CD4-positive, alpha-beta T cell (primary cell): ENCODE data around the gene TRIM33. TPM values are rescaled to one million over a fixed set of nuclear protein-coding genes. Genes with fewer than 3 reads are reported as not detected.

Experiments
- ATAC-seq: fragments of 200-7000 bp; cut with Tn5 transposase; one replicate; pipeline ENCODE4 v1.10.0; 2022; ENCODE audit warnings: mild to moderate bottlenecking; ENCODE audit not compliant: poor library complexity
- CTCF ChIA-PET: fragments of 350-600 bp; sonication (Branson Sonifier 250); formaldehyde crosslinking; loops from one replicate; lab custom pipeline; 2021; ENCODE audit warnings: antibody characterized with exemption, inconsistent platforms; lab: Charles Lee
- POLR2A ChIA-PET: fragments of 350-600 bp; sonication (Branson Sonifier 250); formaldehyde crosslinking; loops from one replicate; lab custom pipeline; 2021; ENCODE audit warnings: antibody characterized with exemption, inconsistent platforms; lab: Charles Lee
- DNase-seq, 14 experiments: peaks; one replicate each; pipeline ENCODE4 v3.0.0-alpha.2; 2013 to 2020; ENCODE audit warnings: mixed read lengths in 2 of 14
- H3K27ac ChIP-seq, 2 donors: one replicate each; pipeline versions ENCODE4 v1.5.1 to v1.7.0; 2013; ENCODE audit warnings: low read length in 2 of 2, low read depth in 1 of 2, mild to moderate bottlenecking in 1 of 2
- H3K27me3 ChIP-seq, 2 experiments: 1 replicate in 1 of 2; 2 replicates in 1 of 2; pipeline versions ENCODE4 v1.6.1 to v1.7.0; 2013; ENCODE audit warnings: low read length in 2 of 2, control low read depth in 1 of 2, mild to moderate bottlenecking in 1 of 2, moderate library complexity in 1 of 2; ENCODE audit not compliant: insufficient read depth in 2 of 2, control insufficient read depth in 1 of 2
- H3K36me3 ChIP-seq: one replicate; pipeline ENCODE4 v1.6.1; 2013; ENCODE audit warnings: low read length, control low read depth; ENCODE audit not compliant: insufficient read depth
- H3K4me1 ChIP-seq: one replicate; pipeline ENCODE4 v1.6.1; 2013; ENCODE audit warnings: low read length, control low read depth; ENCODE audit not compliant: insufficient read depth
- H3K4me3 ChIP-seq: one replicate; pipeline ENCODE4 v1.5.1; 2013; ENCODE audit warnings: mild to moderate bottlenecking, low read length, moderate library complexity
- H3K9me3 ChIP-seq, 2 experiments: 1 replicate in 1 of 2; 2 replicates in 1 of 2; pipeline versions ENCODE4 v1.6.1 to v1.7.0; 2013; ENCODE audit warnings: low read length in 2 of 2, mild to moderate bottlenecking in 2 of 2, control low read depth in 1 of 2, moderate library complexity in 1 of 2; ENCODE audit not compliant: control insufficient read depth in 1 of 2, insufficient read depth in 1 of 2
- H3K27ac Mint-ChIP-seq: one replicate; pipeline ENCODE4 v1.8.0; 2020; ENCODE audit warnings: mixed read lengths
- H3K27me3 Mint-ChIP-seq: one replicate; pipeline ENCODE4 v1.8.0; 2021; ENCODE audit warnings: mixed read lengths
- H3K36me3 Mint-ChIP-seq: one replicate; pipeline ENCODE4 v1.8.0; 2021; ENCODE audit warnings: low read depth, mixed read lengths
- H3K4me1 Mint-ChIP-seq: one replicate; pipeline ENCODE4 v1.8.0; 2021; ENCODE audit warnings: low read depth, mixed read lengths
- H3K4me3 Mint-ChIP-seq: one replicate; pipeline ENCODE4 v1.8.0; 2020; ENCODE audit warnings: mild to moderate bottlenecking, mixed read lengths
- H3K9me3 Mint-ChIP-seq: one replicate; pipeline ENCODE4 v1.8.0; 2020; ENCODE audit warnings: mixed read lengths
- intact Hi-C, 2 experiments: fragments of 100-400 bp; cut with DNase I in 1 of 2; cut with micrococcal nuclease in 1 of 2; formaldehyde crosslinking; loops; one replicate each; pipeline versions ENCODE4 v1.15.1 to v1.9.0; 2023 to 2025; cut with DNase I, micrococcal nuclease
- total RNA-seq, 174 experiments: library from RNA in 2 of 174; stranded (reverse) in 2 of 174; gene quantifications; one replicate each; pipeline ENCODE4 v1.2.3 and lab custom pipeline; 2021 to 2026
- TF ChIP-seq, protein P1 (sequence below): fragments of 200-600 bp; IDR thresholded peaks from one replicate; pipeline ENCODE4 v1.8.0; 2022; ENCODE audit warnings: antibody characterized with exemption, mild to moderate bottlenecking

The TRIM33 gene
- total RNA-seq, 2 experiments from 2014 or later: 42.6 to 45.0 TPM

DNA sequence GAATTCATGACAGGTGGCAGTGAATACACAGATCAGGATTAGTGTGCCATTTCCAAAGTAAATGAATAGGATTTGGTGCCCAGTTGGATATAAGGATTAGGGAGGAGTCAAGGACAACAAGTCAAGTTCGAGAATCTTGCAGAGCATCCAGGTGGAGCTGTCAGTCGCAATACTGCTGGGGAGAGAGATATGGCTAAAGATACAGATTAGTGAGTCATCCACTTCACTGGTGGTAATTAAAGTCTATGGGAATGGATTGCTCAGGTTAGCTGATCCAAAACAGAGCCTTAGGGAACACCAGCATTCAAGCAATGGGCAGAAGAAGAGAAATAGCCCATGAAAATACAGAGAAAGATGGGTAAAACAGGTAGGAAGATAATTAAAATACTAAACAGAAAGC, 43.6 kb upstream of the TRIM33 start:
- Mint-ChIP-seq H3K4me3 (no peak overlapping the region), H3K36me3 (no peaks in the 10 kb centered on the region), H3K9me3 (no peaks in the 10 kb centered on the region), H3K27me3 (peaks cover 4% of the 10 kb centered on the region), H3K4me1 (no peaks in the 10 kb centered on the region), H3K27ac (no peak overlapping the region)
- Histone ChIP-seq H3K4me3 (no peak overlapping the region), H3K27ac (no peak overlapping the region), H3K27me3 (no peaks in the 10 kb centered on the region), H3K4me1 (no peaks in the 10 kb centered on the region), H3K9me3 (no peaks in the 10 kb centered on the region), H3K36me3 (no peaks in the 10 kb centered on the region)
- no peak for ATAC-seq
- ChIA-PET POLR2A (no interaction called here), CTCF (interaction anchor here (0.7 kb wide), 2 partner anchors 317 to 457 kb away, joined by 3 read pairs; no protein-coding TSS in a partner anchor)
- TF ChIP-seq, protein P1, sequence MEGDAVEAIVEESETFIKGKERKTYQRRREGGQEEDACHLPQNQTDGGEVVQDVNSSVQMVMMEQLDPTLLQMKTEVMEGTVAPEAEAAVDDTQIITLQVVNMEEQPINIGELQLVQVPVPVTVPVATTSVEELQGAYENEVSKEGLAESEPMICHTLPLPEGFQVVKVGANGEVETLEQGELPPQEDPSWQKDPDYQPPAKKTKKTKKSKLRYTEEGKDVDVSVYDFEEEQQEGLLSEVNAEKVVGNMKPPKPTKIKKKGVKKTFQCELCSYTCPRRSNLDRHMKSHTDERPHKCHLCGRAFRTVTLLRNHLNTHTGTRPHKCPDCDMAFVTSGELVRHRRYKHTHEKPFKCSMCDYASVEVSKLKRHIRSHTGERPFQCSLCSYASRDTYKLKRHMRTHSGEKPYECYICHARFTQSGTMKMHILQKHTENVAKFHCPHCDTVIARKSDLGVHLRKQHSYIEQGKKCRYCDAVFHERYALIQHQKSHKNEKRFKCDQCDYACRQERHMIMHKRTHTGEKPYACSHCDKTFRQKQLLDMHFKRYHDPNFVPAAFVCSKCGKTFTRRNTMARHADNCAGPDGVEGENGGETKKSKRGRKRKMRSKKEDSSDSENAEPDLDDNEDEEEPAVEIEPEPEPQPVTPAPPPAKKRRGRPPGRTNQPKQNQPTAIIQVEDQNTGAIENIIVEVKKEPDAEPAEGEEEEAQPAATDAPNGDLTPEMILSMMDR: no peak
- intact Hi-C loops: no loop called here
- DNase-seq: no peak

DNA sequence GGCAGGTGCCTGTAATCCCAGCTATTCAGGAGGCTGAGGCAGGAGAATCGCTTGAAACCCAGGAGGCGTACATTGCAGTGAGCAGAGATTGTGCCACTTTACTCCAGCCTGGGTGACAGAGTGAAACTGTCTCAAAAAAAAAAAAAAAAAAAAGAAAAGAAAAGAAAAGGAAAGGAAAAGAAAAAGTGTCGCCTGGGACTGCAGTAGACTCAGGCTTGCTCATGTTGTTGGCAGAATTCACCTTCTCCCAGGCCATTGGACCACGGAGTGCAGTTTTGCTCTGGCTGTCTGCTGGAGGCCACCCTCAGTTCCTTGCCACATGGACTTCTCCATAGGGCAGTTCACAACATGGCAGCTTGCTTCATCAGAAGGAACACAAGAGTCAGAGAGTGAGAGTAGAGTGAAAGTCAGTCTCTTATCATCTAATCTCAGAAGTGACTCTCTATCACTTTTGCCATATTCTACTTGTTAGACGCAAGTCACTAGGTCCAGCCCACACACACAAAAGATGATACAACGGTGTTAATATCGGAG, 41.2 kb upstream of the TRIM33 start:
- Histone ChIP-seq H3K4me1 (no peaks in the 10 kb centered on the region), H3K27ac (no peak overlapping the region), H3K9me3 (no peaks in the 10 kb centered on the region), H3K27me3 (no peaks in the 10 kb centered on the region), H3K4me3 (no peak overlapping the region), H3K36me3 (no peaks in the 10 kb centered on the region)
- ATAC-seq (no peak), DNase-seq (no peak)
- ChIA-PET POLR2A (no interaction called here), CTCF (no interaction called here)
- intact Hi-C loops: no loop called here
- H3K27me3 Mint-ChIP-seq: peaks cover 4% of the 10 kb centered on the region
- TF ChIP-seq, protein P1: no peak
- H3K4me3 Mint-ChIP-seq: no peak overlapping the region
- no peaks in the 10 kb centered on the region for H3K4me1 Mint-ChIP-seq
- H3K27ac Mint-ChIP-seq: no peak overlapping the region
- H3K9me3 Mint-ChIP-seq: no peaks in the 10 kb centered on the region
- H3K36me3 Mint-ChIP-seq: no peaks in the 10 kb centered on the region

DNA sequence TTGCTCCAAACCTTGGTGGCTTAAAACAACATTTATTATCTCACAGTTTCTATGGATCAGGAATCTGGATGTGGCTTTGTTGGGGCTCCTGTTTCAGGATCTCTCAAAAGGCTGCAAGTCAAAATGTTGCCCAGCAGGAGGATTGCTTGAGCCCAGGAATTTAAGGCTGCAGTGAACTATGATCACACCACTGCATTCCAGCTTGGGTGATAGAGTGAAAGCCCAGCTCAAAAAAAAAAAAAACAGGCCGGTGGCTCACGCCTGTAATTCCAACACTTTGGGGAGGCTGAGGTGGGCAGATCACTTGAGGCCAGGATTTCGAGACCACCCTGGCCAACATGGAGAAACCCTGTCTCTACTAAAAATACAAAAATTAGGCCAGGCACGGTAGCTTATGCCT, 40.4 kb upstream of the TRIM33 start:
- Mint-ChIP-seq H3K27ac (no peak overlapping the region), H3K36me3 (no peaks in the 10 kb centered on the region), H3K4me3 (no peak overlapping the region), H3K4me1 (no peaks in the 10 kb centered on the region), H3K27me3 (peaks cover 4% of the 10 kb centered on the region), H3K9me3 (no peaks in the 10 kb centered on the region)
- ATAC-seq (no peak), DNase-seq (no peak)
- no peaks in the 10 kb centered on the region for H3K36me3 ChIP-seq
- TF ChIP-seq, protein P1: no peak
- ChIA-PET CTCF (no interaction called here), POLR2A (no interaction called here)
- no peak overlapping the region for H3K4me3 ChIP-seq
- intact Hi-C loops: no loop called here
- H3K9me3 ChIP-seq: no peaks in the 10 kb centered on the region
- H3K27ac ChIP-seq: no peak overlapping the region
- no peaks in the 10 kb centered on the region for H3K27me3 ChIP-seq
- no peaks in the 10 kb centered on the region for H3K4me1 ChIP-seq
